ENCODE measurements around the gene SULT1A2.
A peak's percentile ranks its signal among the peaks of the same experiment; 100 is the strongest.
"Not testable (repeated sequence)": the region's sequence is repeated elsewhere in the genome, so short reads cannot be mapped to it uniquely, and the experiment has no call there.

The SULT1A2 gene

GRCh38 chr16:28596840-28597691 is at the start of gene SULT1A2:
Gene SULT1A2 (minus strand): TSS chr16:28597050. CDS start chr16:28595930, 1,120 bp downstream.
- TF ChIP-seq, protein P1, sequence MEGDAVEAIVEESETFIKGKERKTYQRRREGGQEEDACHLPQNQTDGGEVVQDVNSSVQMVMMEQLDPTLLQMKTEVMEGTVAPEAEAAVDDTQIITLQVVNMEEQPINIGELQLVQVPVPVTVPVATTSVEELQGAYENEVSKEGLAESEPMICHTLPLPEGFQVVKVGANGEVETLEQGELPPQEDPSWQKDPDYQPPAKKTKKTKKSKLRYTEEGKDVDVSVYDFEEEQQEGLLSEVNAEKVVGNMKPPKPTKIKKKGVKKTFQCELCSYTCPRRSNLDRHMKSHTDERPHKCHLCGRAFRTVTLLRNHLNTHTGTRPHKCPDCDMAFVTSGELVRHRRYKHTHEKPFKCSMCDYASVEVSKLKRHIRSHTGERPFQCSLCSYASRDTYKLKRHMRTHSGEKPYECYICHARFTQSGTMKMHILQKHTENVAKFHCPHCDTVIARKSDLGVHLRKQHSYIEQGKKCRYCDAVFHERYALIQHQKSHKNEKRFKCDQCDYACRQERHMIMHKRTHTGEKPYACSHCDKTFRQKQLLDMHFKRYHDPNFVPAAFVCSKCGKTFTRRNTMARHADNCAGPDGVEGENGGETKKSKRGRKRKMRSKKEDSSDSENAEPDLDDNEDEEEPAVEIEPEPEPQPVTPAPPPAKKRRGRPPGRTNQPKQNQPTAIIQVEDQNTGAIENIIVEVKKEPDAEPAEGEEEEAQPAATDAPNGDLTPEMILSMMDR (IDR thresholded peaks at IDR 0.05; ENCODE audit: control insufficient read depth, extremely low read depth, insufficient read depth) = no peak
- no peak within 1 kb of the TSS for H3K4me3 ChIP-seq (ENCODE audit: low read depth, low read length)
- no peak for DNase-seq (ENCODE audit: low read depth)

DNA sequence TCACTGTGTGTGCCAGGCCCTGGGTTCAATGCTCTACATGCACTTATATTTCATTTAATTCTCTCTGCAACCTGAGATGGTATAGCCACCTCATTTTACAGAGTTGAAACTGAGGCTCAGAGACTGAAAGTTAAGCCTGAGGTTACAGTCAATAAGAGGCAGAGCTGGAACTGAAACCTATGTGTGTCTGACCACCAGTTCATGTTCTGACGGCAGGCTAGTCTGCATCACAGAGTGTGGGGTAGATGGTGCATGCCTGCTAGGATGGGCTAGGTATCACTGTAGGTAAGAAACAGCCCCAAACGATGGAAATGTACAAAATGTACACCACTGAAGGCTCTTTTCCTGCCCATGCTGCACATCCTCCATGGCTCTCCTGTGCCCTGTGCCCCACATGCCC is 43.1 kb upstream of the SULT1A2 start:
- H3K4me3 ChIP-seq (ENCODE audit: low read depth, low read length); DNase-seq (ENCODE audit: low read depth): not testable (repeated sequence)

- not testable (repeated sequence) for H3K4me3 ChIP-seq (ENCODE audit: low read depth, low read length)
Observed at GRCh38 chr16:28638359-28638758, 41.5 kb upstream of the SULT1A2 start.

DNA sequence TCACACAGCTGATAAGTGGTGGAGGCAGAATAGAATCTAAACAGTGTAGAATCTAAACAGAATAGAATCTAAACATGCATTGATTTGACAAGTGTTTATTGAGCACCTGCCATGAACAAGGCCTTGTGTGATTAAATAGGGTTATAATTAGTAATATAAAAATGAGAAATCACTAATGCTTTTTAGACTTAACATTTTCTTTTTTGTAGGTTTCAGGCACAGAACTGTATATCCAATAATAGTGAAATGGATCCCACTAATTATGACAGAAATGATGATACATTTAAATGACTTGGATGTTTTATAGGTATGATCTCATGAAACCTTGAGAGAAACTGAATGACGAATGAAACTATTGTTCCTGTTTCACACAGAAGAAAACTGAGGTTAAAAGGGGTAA is 40.9 kb upstream of the SULT1A2 start, which contains the start of gene NPIPB8:
Gene NPIPB8 (plus strand): TSS at position 301 of the 400 bp plus-strand sequence. CDS start 296 bp downstream, outside the sequence.
- not testable (repeated sequence) for DNase-seq (ENCODE audit: low read depth); H3K4me3 ChIP-seq (ENCODE audit: low read depth, low read length)

More at GRCh38 chr16:28638359-28638758, 41.5 kb upstream of the SULT1A2 start:
- DNase-seq (ENCODE audit: low read depth) = not testable (repeated sequence)

DNA sequence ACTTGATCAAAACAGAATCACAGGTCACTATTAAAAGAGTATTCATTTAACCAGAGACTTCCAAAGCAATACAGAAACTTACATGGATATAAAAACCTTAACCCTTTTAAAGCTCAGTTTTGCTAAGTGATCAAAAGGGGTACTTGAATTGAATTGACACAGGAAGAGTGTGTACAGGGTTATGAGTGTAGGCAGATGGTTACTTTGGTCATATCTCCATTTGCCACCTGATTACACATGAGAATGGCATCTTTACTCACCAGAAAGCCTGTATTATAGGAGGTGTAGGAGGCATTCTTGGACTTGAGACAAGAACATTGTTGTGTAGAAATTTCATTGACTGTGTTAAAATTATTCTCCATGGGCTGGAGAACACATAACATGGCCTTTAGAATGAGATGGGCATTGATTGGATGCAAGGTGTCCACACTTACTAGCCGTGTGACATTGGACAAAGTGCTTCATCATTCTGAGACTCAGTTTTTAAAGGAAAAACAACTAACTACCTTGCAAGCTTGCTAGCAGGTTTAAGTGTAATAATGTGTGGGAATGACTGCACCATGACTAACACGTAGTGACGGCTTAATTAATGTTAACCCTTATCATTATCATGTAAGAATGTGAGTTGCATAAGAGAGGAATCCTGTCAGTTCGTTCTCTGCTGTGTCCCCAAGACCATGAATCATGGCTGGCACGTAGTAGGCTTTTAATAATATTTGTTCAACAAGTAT is 39.4 kb upstream of the SULT1A2 start:
- not testable (repeated sequence) for H3K4me3 ChIP-seq (ENCODE audit: low read depth, low read length); DNase-seq (ENCODE audit: low read depth)

- not testable (repeated sequence) for DNase-seq (ENCODE audit: low read depth); H3K4me3 ChIP-seq (ENCODE audit: low read depth, low read length)
Observed at GRCh38 chr16:28630905-28631304, 34.1 kb upstream of the SULT1A2 start.

DNA sequence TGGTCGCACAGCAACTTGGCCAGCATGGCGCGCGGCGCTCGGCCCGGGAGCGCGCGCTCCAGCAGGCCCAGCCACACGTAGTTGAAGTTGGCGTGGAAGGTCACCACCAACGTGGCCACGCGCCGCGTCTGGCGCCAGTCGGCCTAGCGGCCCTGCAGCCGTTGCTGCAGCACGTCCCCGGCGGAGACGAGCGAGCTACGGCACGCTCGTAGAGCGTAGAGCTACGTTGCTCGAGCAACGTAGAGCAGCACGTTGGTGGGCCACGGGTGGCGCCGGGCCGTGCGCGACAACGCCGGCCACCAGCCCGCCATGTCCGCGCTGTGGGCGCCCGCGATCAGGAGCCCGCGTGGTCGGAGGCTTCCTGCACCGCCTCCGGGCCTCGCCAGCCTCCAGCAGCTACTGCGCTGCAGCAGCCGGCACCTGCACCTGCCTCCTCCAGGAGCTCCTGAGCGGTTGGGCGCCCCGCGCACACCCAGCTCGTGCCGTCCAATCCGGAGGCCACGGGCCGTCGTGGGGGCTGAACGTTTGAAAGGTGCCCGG is 26.4 kb upstream of the SULT1A2 start:
- TF ChIP-seq, protein P1 (IDR thresholded peaks at IDR 0.05; ENCODE audit: control insufficient read depth, extremely low read depth, insufficient read depth) = no peak
- peak overlapping the region; percentile 66 for H3K4me3 ChIP-seq (ENCODE audit: low read depth, low read length)
- peak; percentile 68 for DNase-seq (ENCODE audit: low read depth)

GRCh38 chr16:28622532-28623171 is 25.8 kb upstream of the SULT1A2 start:
- DNase-seq (ENCODE audit: low read depth) = not testable (repeated sequence)
- H3K4me3 ChIP-seq (ENCODE audit: low read depth, low read length) = peak overlapping the region; percentile 66

DNA sequence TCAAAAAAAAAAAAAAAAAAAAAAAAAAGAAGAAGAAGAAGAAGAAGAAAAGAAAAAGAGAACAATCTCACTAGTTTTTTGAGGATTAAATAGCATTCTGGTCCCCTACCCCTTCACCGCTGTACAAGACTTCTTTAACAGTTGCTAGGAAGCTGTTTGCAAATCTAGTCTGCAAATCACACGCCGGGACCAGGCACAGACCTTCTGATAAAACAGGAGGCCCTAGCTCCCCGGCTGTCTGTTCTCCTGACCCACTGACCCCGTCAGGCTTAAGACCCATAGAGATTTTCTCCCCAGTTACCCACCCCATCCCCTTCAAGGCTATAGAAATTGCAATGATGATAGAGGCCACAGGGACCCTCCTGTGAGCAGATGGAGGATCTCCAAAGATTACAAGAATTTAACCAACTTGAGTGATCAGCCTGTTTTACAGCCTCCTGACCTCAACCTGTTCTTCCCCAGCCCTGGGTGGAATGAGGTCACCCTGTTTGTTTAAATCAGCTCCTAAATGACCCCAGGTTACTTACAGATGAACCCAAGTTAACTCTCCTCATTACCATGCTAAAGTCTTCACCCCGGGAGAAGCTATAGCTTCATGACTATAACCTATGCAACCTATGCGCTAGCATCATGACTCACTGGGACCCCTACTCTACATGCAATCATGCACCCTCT is 24.8 kb upstream of the SULT1A2 start:
- no peak for DNase-seq (ENCODE audit: low read depth)
- H3K4me3 ChIP-seq (ENCODE audit: low read depth, low read length) = peak overlapping the region; percentile 66
- TF ChIP-seq, protein P1 (IDR thresholded peaks at IDR 0.05; ENCODE audit: control insufficient read depth, extremely low read depth, insufficient read depth) = no peak

- H3K4me3 ChIP-seq (ENCODE audit: low read depth, low read length); DNase-seq (ENCODE audit: low read depth): not testable (repeated sequence)
Observed at GRCh38 chr16:28620316-28620715, 23.5 kb upstream of the SULT1A2 start.
